Measurements from ENCODE around the gene SPATS2L. TPM values are rescaled to one million over a fixed set of nuclear protein-coding genes. Genes with fewer than 3 reads are reported as not detected.

SPATS2L gene
- total RNA-seq, 1 donor from 2014 or later, result 51.0 TPM

- ATAC-seq, result no peak
Measured at GRCh38 chr2:200352636-200353035, 46.1 kb downstream of the SPATS2L start.

- ATAC-seq, result no peak
Measured at GRCh38 chr2:200353120-200353519, 46.6 kb downstream of the SPATS2L start.

GRCh38 chr2:200353874-200354273 is 47.4 kb downstream of the SPATS2L start:
- ATAC-seq, result no peak

DNA sequence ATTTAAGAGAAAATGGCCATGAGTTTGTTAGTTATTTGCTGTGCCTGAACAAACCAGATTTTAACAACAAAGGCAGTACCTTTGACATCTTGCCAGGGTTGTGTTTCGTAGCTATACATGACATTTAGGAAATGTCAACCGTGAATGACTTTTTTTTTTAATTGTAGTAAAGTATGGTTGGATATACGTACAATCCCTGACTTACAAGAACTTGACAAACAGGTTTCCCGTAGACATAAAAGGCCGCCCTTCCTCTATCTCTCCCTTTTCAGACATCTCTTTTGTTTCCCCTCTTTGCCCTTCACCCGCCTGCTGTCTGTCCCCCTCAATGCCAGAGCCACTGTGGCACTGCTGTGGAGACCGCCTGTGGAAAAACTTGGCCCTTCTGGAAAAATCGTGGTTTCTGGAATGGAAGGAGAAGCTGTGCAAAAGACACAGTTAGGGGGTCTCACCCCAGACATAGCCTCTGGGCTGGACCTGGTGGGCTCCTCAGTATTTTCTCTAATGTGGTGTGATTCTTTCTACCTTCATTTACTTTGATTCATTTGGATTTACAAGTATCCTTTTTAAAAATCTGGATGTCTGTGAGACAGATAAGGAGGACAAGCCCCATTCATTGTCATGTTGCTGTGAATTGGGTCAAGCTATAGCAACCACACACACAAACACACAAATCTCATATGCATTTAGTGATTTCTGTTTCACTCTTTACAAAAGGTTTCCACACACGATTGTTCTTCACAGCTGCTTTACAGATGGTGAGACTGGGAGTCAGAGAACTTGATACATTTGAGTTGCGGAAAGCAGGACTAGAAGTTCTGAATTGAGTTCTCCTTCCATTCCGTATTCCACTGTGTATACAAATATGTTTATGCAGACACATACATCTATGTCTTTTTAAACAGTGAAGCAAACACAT is 48.6 kb downstream of the SPATS2L start:
- peak; percentile 75 for ATAC-seq

- ATAC-seq, result no peak
Measured at GRCh38 chr2:200356321-200356720, 49.8 kb downstream of the SPATS2L start.

- no peak for ATAC-seq
Measured at GRCh38 chr2:200356857-200357384, 50.4 kb downstream of the SPATS2L start.

- ATAC-seq, result no peak
Measured at GRCh38 chr2:200357845-200358244, 51.4 kb downstream of the SPATS2L start.

GRCh38 chr2:200359552-200359951 is 53.1 kb downstream of the SPATS2L start:
- ATAC-seq, result no peak

- ATAC-seq, result no peak
Measured at GRCh38 chr2:200360364-200360763, 53.9 kb downstream of the SPATS2L start.

GRCh38 chr2:200362202-200362917 is 55.9 kb downstream of the SPATS2L start:
- ATAC-seq, result no peak

DNA sequence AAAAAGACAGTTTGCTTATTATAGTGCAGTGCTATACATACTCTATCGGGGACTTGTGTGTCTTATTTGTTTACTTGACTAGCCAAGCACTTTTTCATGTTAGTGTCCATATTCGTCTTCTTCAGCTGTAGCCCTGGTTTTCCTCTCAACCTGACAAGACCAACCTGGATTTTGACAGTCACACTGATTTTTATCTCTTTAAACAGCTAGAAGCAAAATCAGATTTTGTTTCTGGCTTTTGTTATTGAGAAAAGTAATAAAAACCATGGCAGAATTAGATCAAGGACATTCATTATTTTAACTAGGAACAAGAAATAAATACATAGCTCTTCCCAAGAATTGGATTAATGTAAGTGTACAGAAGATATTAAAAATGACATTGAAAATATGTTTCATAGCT is 56.8 kb downstream of the SPATS2L start:
- no peak for ATAC-seq

DNA sequence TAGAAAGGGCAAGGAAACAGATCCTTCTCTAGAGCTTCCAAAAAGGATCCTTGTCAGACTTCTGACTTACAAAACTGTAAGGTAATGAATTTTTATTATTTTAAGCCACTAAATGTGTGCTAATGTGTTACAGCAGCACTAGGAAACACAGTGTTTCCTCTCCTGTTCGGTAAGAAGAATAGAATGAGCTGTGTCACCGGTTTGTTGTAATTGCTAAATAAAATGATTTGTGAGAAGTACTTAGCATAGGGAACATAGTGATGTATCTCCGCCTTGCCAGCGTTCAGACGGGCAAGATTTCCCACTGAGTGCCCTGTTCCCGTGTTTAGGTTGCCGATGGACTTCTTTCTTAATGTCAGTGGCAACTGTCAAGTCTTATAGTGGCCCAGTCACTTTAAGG is 57.6 kb downstream of the SPATS2L start:
- ATAC-seq, result no peak

- ATAC-seq, result no peak
Measured at GRCh38 chr2:200364620-200365019, 58.1 kb downstream of the SPATS2L start.

DNA sequence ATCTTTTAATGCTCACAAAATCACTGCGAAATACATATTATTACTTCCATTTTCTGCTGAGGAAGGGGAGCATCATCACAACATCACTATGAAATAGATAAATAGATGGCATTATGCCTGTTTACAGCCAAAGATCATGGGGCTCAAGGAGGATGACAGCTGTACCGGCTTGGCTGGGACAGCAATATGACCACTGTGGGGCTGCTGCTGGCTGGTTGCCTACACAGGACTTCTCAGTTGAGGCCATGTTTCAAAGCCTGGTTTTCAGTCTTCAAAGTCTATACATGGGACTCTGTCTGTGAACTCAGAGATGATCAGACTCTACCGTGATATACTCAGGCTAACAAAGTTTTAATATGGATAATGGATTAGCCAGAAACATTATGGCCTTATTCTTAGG is 58.7 kb downstream of the SPATS2L start:
- no peak for ATAC-seq

DNA sequence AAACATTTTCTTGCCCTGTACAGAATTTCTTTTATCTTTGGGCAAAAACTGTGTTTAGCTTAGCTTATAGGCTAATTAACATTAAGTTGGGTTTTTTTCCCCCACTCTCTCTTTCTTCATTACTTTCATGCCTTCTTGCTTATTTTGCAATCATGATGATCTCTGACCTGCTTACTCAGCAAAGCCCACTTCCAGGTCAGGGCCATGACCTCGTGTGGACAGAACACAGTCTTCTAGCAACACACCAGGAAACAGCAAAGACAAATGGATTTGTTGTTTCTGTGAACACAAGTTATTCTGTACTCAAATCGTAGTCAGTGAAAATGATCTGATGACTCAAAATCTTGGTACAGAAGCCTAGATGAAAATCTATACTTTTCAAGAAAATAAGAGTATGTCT is 60.7 kb downstream of the SPATS2L start:
- no peak for ATAC-seq

DNA sequence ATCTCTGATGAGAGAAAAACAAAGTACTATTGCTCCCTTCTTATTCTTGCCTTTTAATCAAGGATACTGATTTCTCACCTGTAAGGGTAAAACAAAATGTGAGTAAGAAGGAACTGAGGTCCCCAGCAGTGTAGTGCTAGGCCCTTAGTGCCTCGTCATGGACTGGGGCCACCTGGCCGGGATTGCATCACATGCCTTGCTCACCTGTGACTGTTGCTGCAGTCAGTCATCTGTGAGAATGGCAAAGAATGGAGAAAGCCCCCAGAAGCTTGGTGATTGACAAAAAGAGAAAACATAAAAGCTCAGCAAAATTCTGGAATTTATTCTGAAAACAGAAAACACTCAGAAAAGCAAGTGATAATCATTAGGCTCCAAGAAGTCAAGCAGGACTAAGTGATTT is 63.4 kb downstream of the SPATS2L start:
- peak; percentile 62 for ATAC-seq

DNA sequence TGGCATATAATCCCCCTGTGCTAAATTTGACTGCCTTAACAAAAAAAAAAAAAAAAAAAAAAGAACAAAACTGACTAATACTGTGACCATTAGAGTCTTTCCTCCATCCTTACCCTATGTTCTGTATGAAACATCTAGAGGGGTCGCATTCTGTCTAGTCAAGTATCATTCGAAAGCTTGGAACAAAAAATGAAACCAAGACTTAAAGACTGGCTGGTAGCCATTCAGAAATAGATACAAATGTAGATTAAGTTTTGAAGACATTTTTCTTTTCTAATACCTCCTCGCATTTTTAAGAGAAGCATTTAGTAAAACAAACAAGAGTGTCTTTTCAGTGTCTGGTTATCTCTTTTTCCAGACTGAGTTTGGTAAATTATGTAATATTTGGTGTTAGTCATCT is 66.7 kb downstream of the SPATS2L start:
- no peak for ATAC-seq

GRCh38 chr2:200373973-200374416 is 67.5 kb downstream of the SPATS2L start:
- peak; percentile 77 for ATAC-seq

DNA sequence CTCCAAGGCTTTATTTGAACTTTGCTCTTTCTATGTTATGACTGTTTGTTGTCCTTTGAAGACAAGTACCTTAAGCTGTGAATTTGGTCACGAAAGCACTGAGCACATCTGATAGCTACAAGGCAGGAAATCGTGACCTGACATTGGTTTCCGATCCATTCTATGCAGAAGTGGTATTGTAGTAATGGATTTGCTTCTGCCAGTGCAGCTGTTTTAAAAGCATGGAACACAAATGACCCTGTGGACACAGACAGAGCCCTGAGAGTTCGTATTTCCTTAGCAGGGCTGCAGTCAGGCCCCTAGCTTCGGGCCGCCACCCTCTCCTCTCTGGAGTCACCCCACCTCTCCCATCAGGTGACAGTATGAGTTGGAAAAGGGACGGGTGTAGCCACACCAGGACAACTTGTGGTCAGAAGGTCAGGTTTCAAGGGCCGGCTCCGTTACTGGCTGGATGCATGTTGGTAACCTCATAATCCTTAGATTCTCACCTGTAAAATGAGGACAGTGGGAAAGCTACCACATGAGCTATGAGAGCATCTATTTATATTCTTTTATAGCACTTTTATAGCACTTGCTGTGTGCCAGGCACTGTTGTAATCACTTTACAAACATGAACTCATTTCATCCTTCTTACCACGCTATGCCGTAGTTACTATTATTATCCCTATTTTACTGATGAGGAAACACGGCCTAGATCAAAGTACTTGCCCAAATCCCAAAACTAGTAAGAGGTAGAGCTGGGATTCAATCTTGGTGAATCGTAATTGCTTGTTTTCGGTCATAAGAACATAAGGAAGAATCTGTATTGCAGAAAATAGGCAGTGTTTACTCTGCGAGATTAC is 70.2 kb downstream of the SPATS2L start:
- ATAC-seq, result no peak

DNA sequence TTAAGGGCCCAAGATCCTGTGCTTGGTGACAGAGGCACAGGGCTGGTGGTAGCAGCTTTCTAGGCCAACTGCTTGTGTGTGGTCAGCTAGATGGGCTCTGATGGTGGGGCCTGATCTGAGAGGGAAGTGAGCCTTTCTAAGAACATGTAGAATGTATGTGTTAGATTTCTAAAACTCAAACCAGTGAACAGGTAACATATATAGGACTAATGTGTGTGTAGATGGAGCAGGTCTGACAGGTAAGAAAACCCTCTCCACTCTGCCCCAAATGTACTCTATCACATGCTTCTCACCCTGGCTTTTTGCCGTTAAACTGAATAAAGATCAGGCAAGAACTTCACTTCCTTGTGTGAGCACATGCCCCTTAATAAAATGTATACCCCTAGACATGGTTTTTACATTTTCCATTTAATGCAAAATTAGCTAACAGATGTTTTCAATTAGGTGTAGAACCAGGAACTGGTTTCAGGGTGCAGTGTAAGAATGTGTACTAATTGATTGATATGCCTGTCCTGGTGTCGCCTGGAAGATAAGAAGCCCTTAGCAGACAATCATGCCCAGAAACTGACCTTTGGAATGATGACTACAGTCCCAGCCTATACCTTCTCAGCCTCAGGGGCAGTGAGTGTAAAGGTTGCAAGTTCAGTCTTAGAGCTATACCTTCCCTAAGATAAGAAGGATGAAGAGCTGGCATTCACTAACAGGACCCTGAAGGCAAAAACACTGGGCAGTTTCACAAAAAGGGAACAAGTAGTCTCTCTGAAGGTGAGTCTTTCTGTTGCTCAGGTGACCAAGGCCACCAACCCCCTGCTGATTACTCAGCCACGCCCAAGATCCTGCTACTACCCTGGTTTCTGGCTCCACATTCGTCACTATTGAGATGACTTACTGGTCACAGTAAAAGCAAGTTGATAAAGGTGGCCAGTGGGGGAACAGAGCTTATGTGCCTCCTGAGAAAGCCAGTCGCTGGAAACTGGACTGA is 71.2 kb downstream of the SPATS2L start:
- ATAC-seq, result no peak

DNA sequence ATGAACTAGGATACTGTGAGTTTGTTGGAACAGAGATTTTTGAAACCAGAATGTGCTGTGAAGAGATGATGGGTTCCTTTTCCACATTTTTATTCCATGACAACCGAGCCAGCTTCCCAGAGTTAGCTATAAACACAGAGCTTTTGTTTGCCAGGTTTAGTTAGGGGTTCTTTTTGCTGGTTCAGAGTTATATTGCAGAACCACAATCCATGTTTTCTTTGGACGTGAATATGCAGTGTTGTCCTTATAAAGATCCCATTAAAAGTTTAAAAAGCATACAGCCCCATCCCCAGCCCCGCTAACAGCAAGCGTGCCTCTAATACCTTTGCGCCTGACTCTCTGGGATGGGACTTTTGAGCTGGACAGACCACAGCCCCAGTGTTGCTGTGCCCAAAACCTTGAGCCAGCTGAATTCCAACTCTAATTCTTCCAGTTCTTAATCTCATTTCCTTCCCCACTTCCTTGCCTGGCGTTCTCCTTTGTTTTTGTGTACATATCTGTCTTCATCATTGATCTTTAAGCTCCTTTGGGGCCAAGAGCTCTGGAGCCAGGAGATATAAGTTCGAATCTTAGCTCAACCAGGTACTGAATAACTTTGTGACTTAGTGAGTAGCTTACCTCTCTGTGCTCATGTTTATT is 72.3 kb downstream of the SPATS2L start:
- no peak for ATAC-seq
